HG03342 (cell line): ENCODE data around the gene ACTMAP.
"Not testable (repeated sequence)": the region's sequence is repeated elsewhere in the genome, so short reads cannot be mapped to it uniquely, and the experiment has no call there.

Experiments used
- ATAC-seq: cut with Tn5 transposase; IDR thresholded peaks from one replicate; pipeline ENCODE4 v1.9.1; 2021; ENCODE audit warnings: mild to moderate bottlenecking, moderate library complexity; ENCODE audit not compliant: unreplicated experiment

ACTMAP gene

DNA sequence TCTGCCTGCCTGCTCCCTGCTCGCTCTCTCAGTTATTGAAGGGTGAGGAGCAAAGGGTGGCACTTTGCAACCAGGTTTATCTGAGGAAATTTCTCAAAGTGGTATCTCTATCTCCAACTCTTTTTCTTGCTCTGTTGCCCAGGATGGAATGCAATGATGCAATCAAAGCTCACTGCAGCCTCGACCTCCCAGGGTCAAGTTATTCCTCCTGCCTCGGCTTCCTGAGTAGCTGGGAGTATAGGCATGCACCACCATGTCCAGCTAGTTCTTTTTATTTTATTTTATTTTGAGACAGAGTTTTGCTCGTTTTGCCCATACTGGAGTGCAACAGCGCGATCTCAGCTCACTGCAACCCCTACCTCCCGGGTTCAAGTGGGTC, 4.9 kb downstream of the ACTMAP start:
- no peak for ATAC-seq

GRCh38 chr19:40744554-40745401, 5.5 kb downstream of the ACTMAP start:
- no peak for ATAC-seq

DNA sequence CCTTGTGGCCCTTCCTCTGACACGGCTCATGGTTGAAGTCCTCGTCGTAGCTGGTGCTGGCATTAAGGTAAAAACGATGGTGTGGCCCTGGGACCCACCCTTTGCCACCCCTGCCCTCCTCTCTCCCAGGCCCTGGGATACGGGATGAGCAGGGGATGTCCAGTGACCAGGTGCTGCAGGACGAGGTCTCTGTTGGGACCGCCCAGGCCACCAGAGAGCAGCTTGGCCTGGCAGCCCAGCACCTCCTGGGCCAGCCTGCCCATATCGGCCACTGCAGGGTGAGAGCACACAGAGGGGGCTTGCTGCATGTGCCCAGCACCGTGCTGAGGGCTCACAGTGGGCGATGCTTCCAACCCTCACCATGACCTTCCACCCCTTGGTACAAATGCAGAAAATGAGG, 6.4 kb downstream of the ACTMAP start:
- ATAC-seq: no peak

- no peak for ATAC-seq
Measured at GRCh38 chr19:40742886-40743285, 7.4 kb downstream of the ACTMAP start.

DNA sequence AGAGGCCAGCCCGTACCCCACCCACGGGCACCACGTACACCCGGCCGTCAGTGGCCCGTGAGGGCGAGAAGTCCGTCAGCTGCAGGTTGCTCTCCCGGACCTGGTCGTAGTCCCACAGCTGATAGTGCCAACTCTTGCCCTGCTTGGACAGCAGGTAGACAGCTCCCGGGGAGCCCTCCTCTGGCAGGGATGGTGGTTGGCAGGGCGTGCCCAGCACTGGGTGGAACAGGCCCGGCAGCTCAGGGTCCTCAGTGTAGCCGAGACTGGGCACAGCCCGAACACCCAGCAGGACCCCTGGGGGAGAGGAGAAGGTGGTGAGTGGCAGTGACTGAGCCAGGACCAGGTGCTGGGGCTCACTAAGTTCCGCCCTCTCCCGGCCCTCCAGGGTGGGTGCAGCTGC, 7.8 kb downstream of the ACTMAP start:
- ATAC-seq: no peak

- no peak for ATAC-seq
Measured at GRCh38 chr19:40741527-40742390, 8.5 kb downstream of the ACTMAP start.

- no peak for ATAC-seq
Measured at GRCh38 chr19:40740747-40741146, 9.5 kb downstream of the ACTMAP start.

GRCh38 chr19:40739871-40740703, 10.2 kb downstream of the ACTMAP start:
- no peak for ATAC-seq

DNA sequence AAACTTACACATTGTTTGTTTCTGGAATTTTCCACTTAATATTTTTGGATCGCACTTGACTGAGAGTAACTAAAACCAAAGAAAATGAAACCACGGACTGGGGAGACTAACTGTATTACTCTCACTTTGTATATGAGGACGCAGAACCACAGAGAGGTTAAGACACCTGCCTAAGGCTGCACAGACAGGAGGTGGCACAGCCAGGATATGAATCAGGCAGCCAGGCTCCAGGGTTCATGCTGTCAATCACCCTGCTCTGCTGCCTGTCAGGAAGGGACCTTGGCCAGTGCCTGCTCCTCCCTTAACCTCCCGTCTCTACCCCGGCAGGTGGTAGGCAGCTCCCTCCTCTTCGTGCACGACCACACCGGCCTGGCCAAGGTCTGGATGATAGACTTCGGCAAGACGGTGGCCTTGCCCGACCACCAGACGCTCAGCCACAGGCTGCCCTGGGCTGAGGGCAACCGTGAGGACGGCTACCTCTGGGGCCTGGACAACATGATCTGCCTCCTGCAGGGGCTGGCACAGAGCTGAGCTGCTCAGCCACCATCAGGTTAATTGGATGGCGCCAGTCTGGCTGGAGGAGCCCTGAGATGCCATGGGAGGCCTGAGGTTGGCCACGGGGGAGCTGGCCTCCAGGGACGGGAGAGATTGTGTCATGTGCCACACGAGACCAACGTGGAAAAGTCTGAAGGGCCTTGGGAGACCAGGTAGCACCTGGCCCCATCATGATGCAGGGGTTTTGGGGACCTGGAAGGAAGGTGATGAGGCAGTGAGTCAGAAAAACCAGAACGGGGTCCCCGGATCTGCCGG, 11.0 kb downstream of the ACTMAP start:
- no peak for ATAC-seq

- no peak for ATAC-seq
Measured at GRCh38 chr19:40737102-40737644, 13.1 kb downstream of the ACTMAP start.

GRCh38 chr19:40736661-40737060, 13.6 kb downstream of the ACTMAP start:
- ATAC-seq: no peak

DNA sequence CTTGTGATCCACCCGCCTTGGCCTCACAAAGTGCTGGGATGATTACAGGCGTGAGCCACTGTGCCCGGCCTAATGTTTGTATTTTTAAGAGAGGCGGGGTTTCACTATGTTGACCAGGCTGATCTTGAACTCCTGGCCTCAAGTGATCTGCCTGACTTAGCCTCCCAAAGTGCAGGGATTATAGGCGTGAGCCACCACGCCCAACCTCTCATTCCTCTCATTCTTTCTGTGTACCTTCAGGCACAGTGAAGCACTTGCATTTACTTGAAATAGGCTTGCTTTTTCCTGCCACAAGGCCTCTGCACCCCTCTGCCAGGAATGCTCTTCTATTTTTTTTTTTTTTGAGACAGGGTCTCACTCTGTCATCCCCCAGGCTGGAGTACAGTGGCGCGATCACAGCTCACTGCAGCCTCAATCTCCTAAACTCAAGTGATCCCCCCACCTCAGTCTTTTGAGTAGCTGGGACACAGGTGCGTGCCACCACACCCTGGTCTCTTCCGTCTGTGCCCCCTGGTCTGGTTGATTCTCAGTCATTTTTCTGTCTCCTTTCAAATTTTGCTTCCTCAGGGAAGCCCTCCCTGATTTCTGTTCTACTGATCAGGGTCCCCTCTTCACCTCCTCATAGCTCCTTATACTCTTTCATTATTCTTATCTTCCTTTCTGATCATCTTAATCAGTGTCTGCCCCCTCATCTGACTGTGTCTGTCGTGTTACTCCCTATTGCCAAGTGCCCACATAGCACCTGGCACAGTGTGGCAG, 15.1 kb downstream of the ACTMAP start:
- no peak for ATAC-seq

DNA sequence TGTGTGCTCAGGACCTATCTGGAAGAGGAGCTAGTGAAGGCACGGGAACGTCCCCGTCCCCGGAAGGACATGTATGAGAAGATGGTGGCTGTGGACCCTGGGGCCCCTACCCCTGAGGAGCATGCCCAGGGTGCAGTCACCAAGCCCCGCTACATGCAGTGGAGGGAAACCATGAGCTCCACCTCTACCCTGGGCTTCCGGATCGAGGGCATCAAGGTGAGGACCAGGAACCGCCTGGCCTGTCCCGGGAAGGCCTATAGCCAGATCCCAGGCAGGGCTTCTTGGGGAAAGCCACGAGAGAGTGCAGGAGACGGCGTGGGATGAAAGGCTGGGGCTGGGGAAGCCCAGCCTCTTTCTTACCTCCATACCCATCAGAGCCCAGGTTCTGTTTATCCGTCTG, 17.1 kb downstream of the ACTMAP start:
- ATAC-seq: no peak

GRCh38 chr19:40732304-40732703, 18.0 kb downstream of the ACTMAP start:
- ATAC-seq: not testable (repeated sequence)

- ATAC-seq: not testable (repeated sequence)
Measured at GRCh38 chr19:40730065-40730464, 20.2 kb downstream of the ACTMAP start.

- ATAC-seq: no peak
Measured at GRCh38 chr19:40726279-40726678, 24.0 kb downstream of the ACTMAP start.

- ATAC-seq: no peak
Measured at GRCh38 chr19:40724855-40725254, 25.4 kb downstream of the ACTMAP start.

DNA sequence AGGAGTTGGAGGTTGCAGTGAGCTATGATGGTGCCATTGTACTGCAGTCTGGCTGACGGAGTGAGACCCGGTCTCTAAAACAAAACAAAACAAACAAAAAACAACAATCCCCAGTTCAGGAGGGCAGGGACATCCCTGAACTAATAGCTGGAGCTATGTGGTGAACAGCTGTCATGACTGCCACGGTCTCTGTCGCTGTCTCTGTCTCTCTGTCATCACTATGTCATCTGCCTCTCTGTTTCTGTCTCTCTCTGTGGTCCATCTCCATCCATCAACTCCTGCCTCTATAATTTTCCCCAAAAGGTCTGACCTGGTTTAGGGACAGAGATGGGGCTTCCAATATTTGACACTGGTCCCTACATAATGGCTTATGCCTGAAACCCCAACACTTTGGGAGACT, 26.0 kb downstream of the ACTMAP start:
- ATAC-seq: no peak

GRCh38 chr19:40723661-40724254, 26.5 kb downstream of the ACTMAP start:
- no peak for ATAC-seq
